ENCODE results near the gene BICRA.

DNA sequence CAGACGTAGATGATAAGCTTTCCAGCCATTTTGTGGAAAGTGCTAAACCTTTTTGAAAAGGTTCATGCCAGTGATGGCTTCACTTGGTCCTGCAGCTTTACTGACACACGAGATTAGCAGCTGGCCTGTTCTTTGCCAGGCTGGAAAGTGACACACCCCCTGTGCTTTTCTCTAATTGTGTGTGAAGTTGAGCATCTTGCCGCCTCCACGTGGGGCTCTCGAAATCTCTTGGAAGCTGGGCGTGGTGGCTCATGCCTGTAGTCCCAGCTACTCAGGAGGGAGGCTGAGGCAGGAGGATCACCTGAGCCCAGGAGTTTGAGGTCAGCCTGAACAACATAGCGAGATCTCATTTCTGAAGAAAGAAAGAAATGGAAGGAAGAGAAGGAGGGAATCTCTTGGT lies 79.0 kb downstream of the BICRA start:
- TF ChIP-seq, protein P1, sequence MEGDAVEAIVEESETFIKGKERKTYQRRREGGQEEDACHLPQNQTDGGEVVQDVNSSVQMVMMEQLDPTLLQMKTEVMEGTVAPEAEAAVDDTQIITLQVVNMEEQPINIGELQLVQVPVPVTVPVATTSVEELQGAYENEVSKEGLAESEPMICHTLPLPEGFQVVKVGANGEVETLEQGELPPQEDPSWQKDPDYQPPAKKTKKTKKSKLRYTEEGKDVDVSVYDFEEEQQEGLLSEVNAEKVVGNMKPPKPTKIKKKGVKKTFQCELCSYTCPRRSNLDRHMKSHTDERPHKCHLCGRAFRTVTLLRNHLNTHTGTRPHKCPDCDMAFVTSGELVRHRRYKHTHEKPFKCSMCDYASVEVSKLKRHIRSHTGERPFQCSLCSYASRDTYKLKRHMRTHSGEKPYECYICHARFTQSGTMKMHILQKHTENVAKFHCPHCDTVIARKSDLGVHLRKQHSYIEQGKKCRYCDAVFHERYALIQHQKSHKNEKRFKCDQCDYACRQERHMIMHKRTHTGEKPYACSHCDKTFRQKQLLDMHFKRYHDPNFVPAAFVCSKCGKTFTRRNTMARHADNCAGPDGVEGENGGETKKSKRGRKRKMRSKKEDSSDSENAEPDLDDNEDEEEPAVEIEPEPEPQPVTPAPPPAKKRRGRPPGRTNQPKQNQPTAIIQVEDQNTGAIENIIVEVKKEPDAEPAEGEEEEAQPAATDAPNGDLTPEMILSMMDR (conservative IDR thresholded peaks at IDR 0.05; ENCODE audit: low read length): no peak
- TF ChIP-seq EZH2phosphoT487 (IDR thresholded peaks at IDR 0.05; ENCODE audit: borderline replicate concordance, low read depth, low read length): no peak
